ENCODE data around the gene PPP4R4.
"Not testable (repeated sequence)": the region's sequence is repeated elsewhere in the genome, so short reads cannot be mapped to it uniquely, and the experiment has no call there.

The PPP4R4 gene

GRCh38 chr14:94177806-94178205 lies 3.7 kb downstream of the PPP4R4 start:
- no peak for DNase-seq (ENCODE audit: low spot score)

GRCh38 chr14:94179244-94179643 lies 5.1 kb downstream of the PPP4R4 start:
- DNase-seq (ENCODE audit: low spot score), result no peak

GRCh38 chr14:94180655-94181271 lies 6.6 kb downstream of the PPP4R4 start:
- DNase-seq (ENCODE audit: low spot score), result peak; percentile 29

- no peak for DNase-seq (ENCODE audit: low spot score)
Measured at GRCh38 chr14:94181835-94182234, 7.7 kb downstream of the PPP4R4 start.

- DNase-seq (ENCODE audit: low spot score), result no peak
Measured at GRCh38 chr14:94192536-94192935, 18.4 kb downstream of the PPP4R4 start.

GRCh38 chr14:94193776-94194175 lies 19.7 kb downstream of the PPP4R4 start:
- DNase-seq (ENCODE audit: low spot score), result no peak

GRCh38 chr14:94196057-94196456 lies 21.9 kb downstream of the PPP4R4 start:
- no peak for DNase-seq (ENCODE audit: low spot score)

GRCh38 chr14:94203473-94204210 lies 29.5 kb downstream of the PPP4R4 start:
- no peak for DNase-seq (ENCODE audit: low spot score)

GRCh38 chr14:94213021-94213420 lies 38.9 kb downstream of the PPP4R4 start:
- no peak for DNase-seq (ENCODE audit: low spot score)

GRCh38 chr14:94213741-94214140 lies 39.6 kb downstream of the PPP4R4 start:
- DNase-seq (ENCODE audit: low spot score), result no peak

GRCh38 chr14:94217116-94217515 lies 43.0 kb downstream of the PPP4R4 start:
- DNase-seq (ENCODE audit: low spot score), result no peak

GRCh38 chr14:94218198-94218886 lies 44.2 kb downstream of the PPP4R4 start:
- not testable (repeated sequence) for DNase-seq (ENCODE audit: low spot score)

- DNase-seq (ENCODE audit: low spot score), result no peak
Measured at GRCh38 chr14:94224040-94224439, 49.9 kb downstream of the PPP4R4 start.

- DNase-seq (ENCODE audit: low spot score), result no peak
Measured at GRCh38 chr14:94225460-94226378, 51.6 kb downstream of the PPP4R4 start.

- DNase-seq (ENCODE audit: low spot score), result no peak
Measured at GRCh38 chr14:94227029-94227428, 52.9 kb downstream of the PPP4R4 start.

GRCh38 chr14:94237046-94237445 lies 62.9 kb downstream of the PPP4R4 start:
- DNase-seq (ENCODE audit: low spot score), result no peak

GRCh38 chr14:94237983-94238382 lies 63.9 kb downstream of the PPP4R4 start:
- DNase-seq (ENCODE audit: low spot score), result no peak

GRCh38 chr14:94239406-94239805 lies 65.3 kb downstream of the PPP4R4 start:
- no peak for DNase-seq (ENCODE audit: low spot score)

- DNase-seq (ENCODE audit: low spot score), result no peak
Measured at GRCh38 chr14:94244182-94244581, 70.1 kb downstream of the PPP4R4 start.

- DNase-seq (ENCODE audit: low spot score), result not testable (repeated sequence)
Measured at GRCh38 chr14:94264195-94264594, 90.1 kb downstream of the PPP4R4 start.

- no peak for DNase-seq (ENCODE audit: low spot score)
Measured at GRCh38 chr14:94267352-94267751, 93.2 kb downstream of the PPP4R4 start.

- DNase-seq (ENCODE audit: low spot score), result not testable (repeated sequence)
Measured at GRCh38 chr14:94268582-94268981, 94.5 kb downstream of the PPP4R4 start.
